Measurements from ENCODE around the gene EMID1. TPM values are rescaled to one million over a fixed set of nuclear protein-coding genes. Genes with fewer than 3 reads are reported as not detected.

EMID1 gene
- total RNA-seq, 2 experiments from 2014 or later, result 0.14 TPM; not detected in 1

GRCh38 chr22:29219881-29220670, 14.4 kb downstream of the EMID1 start:
- Mint-ChIP-seq H3K27ac (no peak overlapping the region), H3K27me3 (no peaks in the 10 kb centered on the region), H3K4me3 (no peak overlapping the region), H3K9me3 (no peaks in the 10 kb centered on the region), H3K4me1 (ENCODE audit: low read depth) (no peaks in the 10 kb centered on the region), H3K36me3 (ENCODE audit: low read depth) (no peaks in the 10 kb centered on the region)
- intact Hi-C loops (cut with micrococcal nuclease), result no loop called here
- no peak for DNase-seq
- no peak for TF ChIP-seq CTCF (IDR thresholded peaks at IDR 0.05)
- ChIA-PET CTCF (interaction anchor here (1.9 kb wide), 1 partner anchor 25 kb away, joined by 6 read pairs; no protein-coding TSS in a partner anchor), POLR2A (no interaction called here)
- no peak for ATAC-seq

GRCh38 chr22:29224121-29224858, 18.6 kb downstream of the EMID1 start:
- Mint-ChIP-seq H3K27me3 (no peaks in the 10 kb centered on the region), H3K36me3 (ENCODE audit: low read depth) (no peaks in the 10 kb centered on the region), H3K27ac (no peak overlapping the region), H3K4me3 (no peak overlapping the region), H3K9me3 (no peaks in the 10 kb centered on the region), H3K4me1 (ENCODE audit: low read depth) (no peaks in the 10 kb centered on the region)
- ATAC-seq, result no peak
- DNase-seq, result no peak
- ChIA-PET CTCF (no interaction called here), POLR2A (no interaction called here)
- intact Hi-C loops (cut with micrococcal nuclease), result no loop called here
- no peak for TF ChIP-seq CTCF (IDR thresholded peaks at IDR 0.05)

- ChIA-PET POLR2A (no interaction called here), CTCF (no interaction called here)
- H3K9me3 Mint-ChIP-seq, result no peaks in the 10 kb centered on the region
- TF ChIP-seq CTCF (IDR thresholded peaks at IDR 0.05), result no peak
- DNase-seq, result no peak
- no peaks in the 10 kb centered on the region for H3K36me3 Mint-ChIP-seq (ENCODE audit: low read depth)
- intact Hi-C loops (cut with micrococcal nuclease), result no loop called here
- no peak overlapping the region for H3K27ac Mint-ChIP-seq
- no peak overlapping the region for H3K4me3 Mint-ChIP-seq
- no peaks in the 10 kb centered on the region for H3K27me3 Mint-ChIP-seq
- ATAC-seq, result no peak
- no peaks in the 10 kb centered on the region for H3K4me1 Mint-ChIP-seq (ENCODE audit: low read depth)
Measured at GRCh38 chr22:29224859-29225410, 19.2 kb downstream of the EMID1 start.

GRCh38 chr22:29225422-29226090, 19.9 kb downstream of the EMID1 start:
- Mint-ChIP-seq H3K27me3 (no peaks in the 10 kb centered on the region), H3K4me1 (ENCODE audit: low read depth) (no peaks in the 10 kb centered on the region), H3K9me3 (no peaks in the 10 kb centered on the region), H3K36me3 (ENCODE audit: low read depth) (no peaks in the 10 kb centered on the region), H3K27ac (no peak overlapping the region), H3K4me3 (no peak overlapping the region)
- ChIA-PET CTCF (no interaction called here), POLR2A (no interaction called here)
- intact Hi-C loops (cut with micrococcal nuclease), result no loop called here
- DNase-seq (no peak), ATAC-seq (no peak)
- TF ChIP-seq CTCF (IDR thresholded peaks at IDR 0.05), result no peak

All from activated CD8-positive, alpha-beta T cell treated with anti-CD3 and anti-CD28 coated beads for 36 hours (primary cell).